Dedifferentiated amniotic fluid mesenchymal stem cell (primary cell): ENCODE results near the gene HSF4.

Source experiments
- DNase-seq: peaks from one replicate; pipeline ENCODE4 v3.0.0-alpha.2; 2016; ENCODE audit errors: extremely low spot score

The HSF4 gene

GRCh38 chr16:67166598-67167168 lies 2.1 kb downstream of the HSF4 start:
- DNase-seq: no peak

- no peak for DNase-seq
Observed at GRCh38 chr16:67167588-67167987, 3.0 kb downstream of the HSF4 start.

- no peak for DNase-seq
Observed at GRCh38 chr16:67169011-67169451, 4.5 kb downstream of the HSF4 start.

- DNase-seq: no peak
Observed at GRCh38 chr16:67169642-67170167, 5.2 kb downstream of the HSF4 start.

- DNase-seq: peak; percentile 75
Observed at GRCh38 chr16:67170168-67170948, 5.8 kb downstream of the HSF4 start, which contains the start of gene NOL3. Gene NOL3, plus strand, starts transcription at chr16:67170538.

- no peak for DNase-seq
Observed at GRCh38 chr16:67170949-67171649, 6.6 kb downstream of the HSF4 start.

- no peak for DNase-seq
Observed at GRCh38 chr16:67173323-67173722, 8.8 kb downstream of the HSF4 start.

- peak; percentile 76 for DNase-seq
Observed at GRCh38 chr16:67173808-67174705, 9.5 kb downstream of the HSF4 start.

- DNase-seq: no peak
Observed at GRCh38 chr16:67174706-67175231, 10.2 kb downstream of the HSF4 start.

GRCh38 chr16:67176662-67177061 lies 12.1 kb downstream of the HSF4 start:
- DNase-seq: no peak

GRCh38 chr16:67177743-67178699 lies 13.5 kb downstream of the HSF4 start:
- no peak for DNase-seq

- DNase-seq: no peak
Observed at GRCh38 chr16:67179421-67180080, 15.0 kb downstream of the HSF4 start.

- DNase-seq: no peak
Observed at GRCh38 chr16:67180166-67180565, 15.6 kb downstream of the HSF4 start.

- DNase-seq: peak; percentile 72
Observed at GRCh38 chr16:67181346-67181745, 16.8 kb downstream of the HSF4 start.

GRCh38 chr16:67182288-67182687 lies 17.7 kb downstream of the HSF4 start:
- no peak for DNase-seq

- DNase-seq: no peak
Observed at GRCh38 chr16:67183284-67183626, 18.7 kb downstream of the HSF4 start.

- peak; percentile 95 for DNase-seq
Observed at GRCh38 chr16:67183627-67184452, 19.3 kb downstream of the HSF4 start, which contains the start of gene MATCAP1. Gene MATCAP1, minus strand, starts transcription at chr16:67183963. Its CDS starts 3,353 bp downstream, at chr16:67180610.

GRCh38 chr16:67184453-67184994 lies 20.0 kb downstream of the HSF4 start:
- DNase-seq: no peak
